Mucosa of rectum (tissue), 2 donors: ENCODE results near the gene HPF1.
"Not testable (repeated sequence)": the region's sequence is repeated elsewhere in the genome, so short reads cannot be mapped to it uniquely, and the experiment has no call there.

Experiments
- H3K27ac ChIP-seq, 2 donors: one replicate each; pipeline ENCODE4 v1.7.0; 2013; ENCODE audit warnings: inconsistent platforms in 2 of 2, low read depth in 2 of 2, low read length in 2 of 2
- H3K27me3 ChIP-seq, 2 donors: one replicate each; pipeline ENCODE4 v1.7.0; 2013; ENCODE audit warnings: low read length in 2 of 2; ENCODE audit not compliant: control insufficient read depth in 2 of 2, insufficient read depth in 2 of 2
- H3K36me3 ChIP-seq, 2 donors: one replicate each; pipeline ENCODE4 v1.7.0; 2013; ENCODE audit warnings: low read length in 2 of 2; ENCODE audit not compliant: control insufficient read depth in 2 of 2, insufficient read depth in 2 of 2
- H3K4me1 ChIP-seq, 2 donors: one replicate each; pipeline ENCODE4 v1.7.0; 2013; ENCODE audit warnings: low read length in 2 of 2, mild to moderate bottlenecking in 1 of 2; ENCODE audit not compliant: control insufficient read depth in 2 of 2, insufficient read depth in 2 of 2
- H3K4me3 ChIP-seq, 2 donors: one replicate each; pipeline ENCODE4 v1.7.0; 2013; ENCODE audit warnings: low read length in 2 of 2
- H3K9ac ChIP-seq, 2 donors: one replicate each; pipeline ENCODE4 v1.7.0; 2013; ENCODE audit warnings: low read length in 2 of 2, low read depth in 1 of 2, mild to moderate bottlenecking in 1 of 2
- H3K9me3 ChIP-seq, 2 donors: one replicate each; pipeline ENCODE4 v1.7.0; 2013; ENCODE audit warnings: low read length in 2 of 2; ENCODE audit not compliant: control insufficient read depth in 2 of 2
- donor health status: healthy.
- donor health status: Normal muscosa, but diverticular disease.

The HPF1 gene

DNA sequence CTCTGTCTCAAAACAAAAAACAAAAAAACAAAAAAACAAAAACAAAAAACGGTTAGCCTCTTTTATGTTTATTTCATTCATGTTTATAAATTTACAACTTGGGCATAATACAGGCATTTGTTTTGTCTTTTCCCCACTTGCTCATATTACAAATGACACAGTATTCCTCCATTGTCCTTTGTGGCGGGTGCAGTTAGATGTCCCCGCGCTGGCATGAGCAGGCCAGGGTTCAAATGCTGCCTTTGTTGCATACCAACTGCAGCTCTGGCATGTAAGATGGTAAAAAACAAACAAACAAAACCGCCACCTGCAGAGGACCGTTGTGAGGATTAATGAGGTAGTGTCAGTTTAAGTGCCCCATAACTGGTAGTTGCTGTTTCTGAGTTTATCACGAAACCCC, 16.1 kb upstream of the HPF1 start:
- H3K27me3 ChIP-seq, result peaks cover 3% of the 10 kb centered on the region in 2 donors
- no peaks in the 10 kb centered on the region for H3K36me3 ChIP-seq
- no peak overlapping the region for H3K9ac ChIP-seq
- H3K4me1 ChIP-seq, result no peaks in the 10 kb centered on the region
- H3K9me3 ChIP-seq, result no peaks in the 10 kb centered on the region
- no peak overlapping the region for H3K4me3 ChIP-seq
- no peak overlapping the region for H3K27ac ChIP-seq

- H3K27me3 ChIP-seq, H3K9me3 ChIP-seq, H3K36me3 ChIP-seq, H3K27ac ChIP-seq, H3K9ac ChIP-seq, H3K4me1 ChIP-seq, H3K4me3 ChIP-seq: not testable (repeated sequence)
These were observed 13.9 kb upstream of the HPF1 start for GRCh38 chr4:169771556-169772080.

DNA sequence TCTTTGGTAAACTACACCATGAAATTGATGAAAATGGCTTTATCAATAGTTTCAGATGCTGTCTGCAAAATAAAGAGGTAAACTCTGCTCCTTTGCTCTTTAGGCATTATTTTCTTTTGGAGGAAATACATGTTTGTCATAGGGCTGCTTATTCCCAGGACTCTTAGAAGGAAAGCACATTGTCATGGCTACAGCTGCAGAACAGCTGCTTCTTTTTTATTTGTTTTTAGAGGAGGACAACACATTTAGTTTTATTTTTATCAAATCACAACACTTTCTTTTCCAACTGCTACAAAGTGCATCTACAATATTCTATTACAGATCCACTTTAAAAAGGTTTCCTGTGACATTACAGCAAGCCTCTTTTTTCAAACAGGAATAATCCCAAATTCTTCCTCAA, 12.7 kb upstream of the HPF1 start:
- Histone ChIP-seq H3K9ac (no peak overlapping the region), H3K4me3 (no peak overlapping the region), H3K9me3 (no peaks in the 10 kb centered on the region), H3K27me3 (peaks cover 0 to 3% of the 10 kb centered on the region in 2 donors), H3K27ac (no peak overlapping the region), H3K36me3 (no peaks in the 10 kb centered on the region), H3K4me1 (no peaks in the 10 kb centered on the region)

- H3K4me3 ChIP-seq, result no peak overlapping the region
- no peaks in the 10 kb centered on the region for H3K27me3 ChIP-seq
- H3K4me1 ChIP-seq, result no peaks in the 10 kb centered on the region
- H3K27ac ChIP-seq, result no peak overlapping the region
- no peak overlapping the region for H3K9ac ChIP-seq
- H3K36me3 ChIP-seq, result no peaks in the 10 kb centered on the region
- no peaks in the 10 kb centered on the region for H3K9me3 ChIP-seq
These were observed 10.6 kb upstream of the HPF1 start for GRCh38 chr4:169768385-169768784.

GRCh38 chr4:169766741-169767140, 9.0 kb upstream of the HPF1 start:
- Histone ChIP-seq H3K27ac (no peak overlapping the region), H3K9ac (no peak overlapping the region), H3K9me3 (no peaks in the 10 kb centered on the region), H3K36me3 (no peaks in the 10 kb centered on the region), H3K27me3 (no peaks in the 10 kb centered on the region), H3K4me3 (no peak overlapping the region), H3K4me1 (no peaks in the 10 kb centered on the region)

DNA sequence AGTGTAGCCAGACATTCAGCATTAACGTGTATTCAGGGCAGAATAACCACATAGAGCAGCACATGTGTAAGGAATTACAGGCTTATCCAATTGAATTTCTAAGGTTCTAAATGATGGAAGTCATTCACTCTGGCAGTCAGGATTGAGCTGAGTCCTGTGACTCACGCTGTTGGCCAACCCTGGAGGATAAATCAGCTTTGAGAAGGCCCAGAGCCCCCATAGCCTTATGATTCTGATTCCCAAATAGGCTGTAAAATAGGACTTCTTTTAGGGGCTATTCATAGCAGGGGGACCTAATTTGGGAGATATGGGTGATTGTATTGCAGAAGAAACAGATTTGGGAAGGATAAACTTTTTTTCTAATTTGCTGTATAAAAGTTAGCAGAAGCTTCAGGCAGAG, 8.1 kb upstream of the HPF1 start:
- Histone ChIP-seq H3K36me3 (no peaks in the 10 kb centered on the region), H3K9me3 (no peaks in the 10 kb centered on the region), H3K4me1 (no peaks in the 10 kb centered on the region), H3K27me3 (no peaks in the 10 kb centered on the region), H3K9ac (no peak overlapping the region), H3K4me3 (no peak overlapping the region), H3K27ac (no peak overlapping the region)

- no peaks in the 10 kb centered on the region for H3K9me3 ChIP-seq
- no peak overlapping the region for H3K9ac ChIP-seq
- no peaks in the 10 kb centered on the region for H3K36me3 ChIP-seq
- H3K4me1 ChIP-seq, result peaks cover 2 to 7% of the 10 kb centered on the region in 2 donors
- H3K27ac ChIP-seq, result no peak overlapping the region
- H3K4me3 ChIP-seq, result no peak overlapping the region
- no peaks in the 10 kb centered on the region for H3K27me3 ChIP-seq
These were observed 4.1 kb upstream of the HPF1 start for GRCh38 chr4:169761846-169762245.

DNA sequence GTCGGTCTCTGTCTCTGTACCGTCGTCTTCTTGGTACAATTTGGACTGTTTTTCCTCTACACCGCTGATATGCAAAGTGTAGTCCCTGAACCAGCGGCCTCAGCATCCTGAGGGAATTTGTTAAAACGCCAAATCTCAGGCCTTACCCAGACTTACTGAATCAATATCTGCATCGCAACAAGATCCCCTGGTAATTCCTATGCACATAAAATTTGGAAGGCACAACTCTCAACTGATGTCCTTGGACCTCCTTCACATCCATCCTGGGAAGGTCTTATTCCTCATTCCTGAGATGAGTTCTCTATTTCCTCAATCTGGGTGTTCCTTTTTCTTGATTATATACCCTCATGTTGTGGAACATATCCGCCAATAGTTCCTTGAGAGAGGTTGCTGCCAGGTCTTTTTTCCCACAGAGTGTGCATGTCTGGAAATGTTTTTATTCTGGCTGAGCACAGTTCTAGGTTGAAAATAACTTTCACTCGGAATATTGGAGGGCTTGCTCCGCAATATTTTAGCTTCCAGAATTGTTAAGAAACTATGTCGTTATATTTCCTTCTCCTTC, 738 bp upstream of the HPF1 start:
- peak overlapping the region; percentile 8 to 28 for H3K9ac ChIP-seq
- H3K4me1 ChIP-seq, result peaks cover 9 to 10% of the 10 kb centered on the region in 2 donors
- H3K27me3 ChIP-seq, result no peaks in the 10 kb centered on the region
- H3K9me3 ChIP-seq, result no peaks in the 10 kb centered on the region
- no peaks in the 10 kb centered on the region for H3K36me3 ChIP-seq
- peak overlapping the region; percentile 92 to 96 for H3K4me3 ChIP-seq
- no peak overlapping the region for H3K27ac ChIP-seq

GRCh38 chr4:169756971-169757574, 671 bp downstream of the HPF1 start:
- H3K36me3 ChIP-seq, result peaks cover 2 to 4% of the 10 kb centered on the region in 2 donors
- H3K27ac ChIP-seq, result peak overlapping the region; percentile 24 to 58
- H3K9ac ChIP-seq, result peak overlapping the region; percentile 75 to 79
- H3K4me1 ChIP-seq, result peaks cover 9 to 10% of the 10 kb centered on the region in 2 donors
- no peaks in the 10 kb centered on the region for H3K27me3 ChIP-seq
- no peaks in the 10 kb centered on the region for H3K9me3 ChIP-seq
- peak overlapping the region; percentile 92 to 96 for H3K4me3 ChIP-seq

GRCh38 chr4:169745291-169745690, 12.5 kb downstream of the HPF1 start:
- Histone ChIP-seq H3K27me3 (no peaks in the 10 kb centered on the region), H3K36me3 (peaks cover 9 to 11% of the 10 kb centered on the region in 2 donors), H3K27ac (no peak overlapping the region)

More at GRCh38 chr4:169745291-169745690, 12.5 kb downstream of the HPF1 start:
- H3K4me1 ChIP-seq, result no peaks in the 10 kb centered on the region
- no peak overlapping the region for H3K9ac ChIP-seq
- no peaks in the 10 kb centered on the region for H3K9me3 ChIP-seq
- H3K4me3 ChIP-seq, result no peak overlapping the region
